HepG2 (cell line): Measurements from ENCODE around the gene TTC19. TPM values are rescaled to one million over a fixed set of nuclear protein-coding genes. Genes with fewer than 3 reads are reported as not detected.

Experiments
- ESRRA ChIP-seq: sonication (generic); formaldehyde crosslinking; IDR thresholded peaks from 2 replicates; pipeline ENCODE4 v1.5.1; 2020; ENCODE audit warnings: mild to moderate bottlenecking, low read depth, missing genetic modification reagents
- JUND ChIP-seq: sonication (generic); formaldehyde crosslinking; IDR thresholded peaks from 2 replicates; pipeline ENCODE4 v1.8.0; 2022; ENCODE audit warnings: mild to moderate bottlenecking, missing genetic modification reagents
- MED1 ChIP-seq: sonication (generic); formaldehyde crosslinking; IDR thresholded peaks from 2 replicates; pipeline ENCODE4 v1.4.0; 2020; ENCODE audit warnings: missing genetic modification reagents
- MIER3 ChIP-seq: IDR thresholded peaks from 2 replicates; pipeline ENCODE4 v1.6.1; 2016; ENCODE audit warnings: missing compliant biosample characterization, borderline replicate concordance
- PBX3 ChIP-seq: sonication (generic); formaldehyde crosslinking; IDR thresholded peaks from 2 replicates; pipeline ENCODE4 v1.8.1; 2023; ENCODE audit warnings: missing genetic modification reagents, inconsistent platforms, borderline replicate concordance
- RAD21 ChIP-seq: fragments of 450-650 bp; formaldehyde crosslinking; IDR thresholded peaks from 2 replicates; pipeline ENCODE4 v1.5.0; 2020; ENCODE audit warnings: mild to moderate bottlenecking
- SNAI1 ChIP-seq: sonication (generic); formaldehyde crosslinking; IDR thresholded peaks from 2 replicates; pipeline ENCODE4 v1.5.0; 2020; ENCODE audit warnings: mild to moderate bottlenecking, missing genetic modification reagents, borderline replicate concordance
- WIZ ChIP-seq: sonication (generic); formaldehyde crosslinking; IDR thresholded peaks from 2 replicates; pipeline ENCODE4 v1.5.1; 2020; ENCODE audit warnings: mild to moderate bottlenecking, missing genetic modification reagents
- ZBTB14 ChIP-seq: sonication (generic); formaldehyde crosslinking; IDR thresholded peaks from 2 replicates; pipeline ENCODE4 v1.4.0; 2020; ENCODE audit warnings: missing genetic modification reagents
- ZBTB20 ChIP-seq: sonication (generic); formaldehyde crosslinking; IDR thresholded peaks from 2 replicates; pipeline ENCODE4 v1.8.1; 2023; ENCODE audit warnings: missing genetic modification reagents, low read depth, mild to moderate bottlenecking, borderline replicate concordance
- ZBTB34 ChIP-seq: sonication (generic); formaldehyde crosslinking; IDR thresholded peaks from 2 replicates; pipeline ENCODE4 v1.8.0; 2022; ENCODE audit warnings: mild to moderate bottlenecking, missing genetic modification reagents
- ZFP91 ChIP-seq: sonication (generic); formaldehyde crosslinking; IDR thresholded peaks from 2 replicates; pipeline ENCODE4 v1.9.0; 2022; ENCODE audit warnings: missing genetic modification reagents, mild to moderate bottlenecking, borderline replicate concordance
- ZHX2 ChIP-seq, 2 experiments: sonication (generic) in 1 of 2; formaldehyde crosslinking in 1 of 2; IDR thresholded peaks; 2 replicates each; pipeline versions ENCODE4 v1.6.1 to v1.9.0; 2014 to 2022; ENCODE audit warnings: antibody characterized with exemption in 1 of 2, borderline replicate concordance in 1 of 2, inconsistent platforms in 1 of 2, low read depth in 1 of 2, missing genetic modification reagents in 1 of 2
- ZMYM4 ChIP-seq: sonication (generic); formaldehyde crosslinking; IDR thresholded peaks from 2 replicates; pipeline ENCODE4 v1.8.1; 2023; ENCODE audit warnings: mild to moderate bottlenecking, missing genetic modification reagents
- ZNF546 ChIP-seq: sonication (generic); formaldehyde crosslinking; conservative IDR thresholded peaks from 2 replicates; pipeline ENCODE4 v1.8.1; 2023; ENCODE audit warnings: mild to moderate bottlenecking, missing genetic modification reagents
- ZSCAN22 ChIP-seq: sonication (generic); formaldehyde crosslinking; IDR thresholded peaks from 2 replicates; pipeline ENCODE4 v1.4.0; 2020; ENCODE audit warnings: mild to moderate bottlenecking, missing genetic modification reagents
- polyA plus RNA-seq, 8 experiments: library from polyadenylated mRNA; depleted of rRNA in 3 of 8; stranded (reverse) in 7 of 8; unstranded in 1 of 8; fragments of >200 nt; fragmentation: Illumina TruSeq in 4 of 8; extraction: Trizol in 4 of 8; gene quantifications; 2 replicates each; pipeline versions ENCODE4 v1.2.1 to v1.2.3, GENCODE V29; 2011 to 2016; ENCODE audit warnings: low read depth in 4 of 8, missing spikeins in 1 of 8, mixed read lengths in 1 of 8; ENCODE audit not compliant: insufficient read depth in 1 of 8
- total RNA-seq, 5 experiments: library from RNA; depleted of rRNA; stranded (reverse); fragments of >200 nt; fragmentation: Illumina TruSeq; extraction: Trizol; gene quantifications; 2 replicates each; pipeline ENCODE4 v1.2.3, GENCODE V29; 2016; ENCODE audit warnings: low read depth in 1 of 5

Gene TTC19
- total and polyA plus RNA-seq, 2 of the 13 experiments (the other 11 are each of a cell fraction or from before 2014, with no cell fraction given) = 4.4 to 24.3 TPM

- no peak for TF ChIP-seq ZBTB14
- peak; percentile 71; the same call in 1 of the 2 replicates for TF ChIP-seq WIZ (CRISPR knock-in tag)
- TF ChIP-seq ZNF546 (CRISPR knock-in tag) = no peak; the same call in 1 of the 2 replicates
- TF ChIP-seq MED1 (CRISPR knock-in tag) = peak; percentile 86
- TF ChIP-seq ZHX2 (IDR thresholded peaks at IDR 0.05; ENCODE audit: low read depth) = peak; percentile 99
- peak; percentile 44; the same call in 1 of the 2 replicates for TF ChIP-seq ZHX2 (CRISPR knock-in tag; IDR thresholded peaks at IDR 0.05; ENCODE audit: borderline replicate concordance)
- TF ChIP-seq SNAI1 = no peak
- peak; percentile 71; the same call in 1 of the 2 replicates for TF ChIP-seq JUND (CRISPR knock-in tag)
- peak; percentile 47 for TF ChIP-seq RAD21 (CRISPR knock-in tag)
- TF ChIP-seq ZFP91 (CRISPR knock-in tag) = peak; percentile 94
- 0 out of 2 replicates have a peak, but pooled peaks have one; percentile 74 for TF ChIP-seq ZBTB34 (CRISPR knock-in tag)
- TF ChIP-seq MIER3 (CRISPR knock-in tag) = peak; percentile 98; the same call in 1 of the 2 replicates
- peak; percentile 74 for TF ChIP-seq ESRRA (CRISPR knock-in tag)
- peak; percentile 95 for TF ChIP-seq ZMYM4 (CRISPR knock-in tag)
- peak; percentile 50; the same call in 1 of the 2 replicates for TF ChIP-seq ZBTB20 (CRISPR knock-in tag)
- TF ChIP-seq ZSCAN22 (CRISPR knock-in tag) = no peak
- TF ChIP-seq PBX3 = no peak; the same call in 1 of the 2 replicates
Observed at GRCh38 chr17:15999141-15999973, at the start of gene TTC19, which contains the start of gene ZSWIM7 (continued).
